Testis (tissue), 3 donors: ENCODE measurements around the gene ACVRL1. TPM values are rescaled to one million over a fixed set of nuclear protein-coding genes. Genes with fewer than 3 reads are reported as not detected.

Experiments
- DNase-seq: peaks from one replicate; pipeline ENCODE4 v3.0.0-alpha.2; 2019
- H3K27ac ChIP-seq, 2 donors: fragments of 200-600 bp; sonication (generic); one replicate each; pipeline ENCODE4 v1.5.1; 2019
- H3K27me3 ChIP-seq: fragments of 200-600 bp; sonication (generic); one replicate; pipeline ENCODE4 v1.5.1; 2019
- H3K36me3 ChIP-seq: fragments of 200-600 bp; sonication (generic); one replicate; pipeline ENCODE4 v1.5.1; 2017; ENCODE audit warnings: low read depth; ENCODE audit errors: missing control alignments
- H3K4me1 ChIP-seq: fragments of 200-600 bp; sonication (generic); one replicate; pipeline ENCODE4 v1.5.1; 2019
- H3K4me3 ChIP-seq, 2 donors: fragments of 200-600 bp; sonication (generic); one replicate each; pipeline ENCODE4 v1.5.1; 2017 to 2019
- H3K9me3 ChIP-seq: fragments of 200-600 bp; sonication (generic); one replicate; pipeline ENCODE4 v1.5.1; 2017
- POLR2A ChIP-seq: fragments of 450-650 bp; IDR thresholded peaks from one replicate; pipeline ENCODE4 v1.6.1; 2017; ENCODE audit warnings: antibody characterized with exemption, mild to moderate bottlenecking, moderate library complexity
- WGBS, 2 donors: methylation state at CpG; one replicate each; pipeline ENCODE4 v1.1.5; 2018; 5-methylcytosine and 5-hydroxymethylcytosine counted together
- intact Hi-C: fragments of 100-400 bp; cut with DNase I; formaldehyde crosslinking; loops from one replicate; pipeline ENCODE4 v1.15.1; 2023; ENCODE audit warnings: low total_unique reads
- polyA plus RNA-seq: library from polyadenylated mRNA; stranded (reverse); fragments of 350-450 nt; fragmentation: Illumina TruSeq; extraction: RNeasy Lipid Tissue Mini Kit (QIAGEN cat#74804); gene quantifications from one replicate; pipeline ENCODE4 v1.2.3, GENCODE V29; 2014; ENCODE audit warnings: low read depth, low replicate concordance; ENCODE audit not compliant: insufficient read depth
- total RNA-seq, 2 donors: library from RNA; depleted of rRNA; stranded (reverse); fragments of >200 nt; gene quantifications; one replicate each; pipeline ENCODE4 v1.2.3, GENCODE V29; 2016
- TF ChIP-seq, protein P1 (sequence below), 3 experiments: fragments of 450-650 bp in 2 of 3; fragments of 200-600 bp in 1 of 3; sonication (generic) in 1 of 3; IDR thresholded peaks; one replicate each; pipeline ENCODE4 v1.5.1; 2016 to 2019; ENCODE audit warnings: antibody characterized with exemption in 3 of 3, mild to moderate bottlenecking in 2 of 3, moderate library complexity in 1 of 3

ACVRL1 gene
- total and polyA plus RNA-seq, 3 donors from 2014 or later: 9.1 to 9.9 (median 9.5) TPM

DNA sequence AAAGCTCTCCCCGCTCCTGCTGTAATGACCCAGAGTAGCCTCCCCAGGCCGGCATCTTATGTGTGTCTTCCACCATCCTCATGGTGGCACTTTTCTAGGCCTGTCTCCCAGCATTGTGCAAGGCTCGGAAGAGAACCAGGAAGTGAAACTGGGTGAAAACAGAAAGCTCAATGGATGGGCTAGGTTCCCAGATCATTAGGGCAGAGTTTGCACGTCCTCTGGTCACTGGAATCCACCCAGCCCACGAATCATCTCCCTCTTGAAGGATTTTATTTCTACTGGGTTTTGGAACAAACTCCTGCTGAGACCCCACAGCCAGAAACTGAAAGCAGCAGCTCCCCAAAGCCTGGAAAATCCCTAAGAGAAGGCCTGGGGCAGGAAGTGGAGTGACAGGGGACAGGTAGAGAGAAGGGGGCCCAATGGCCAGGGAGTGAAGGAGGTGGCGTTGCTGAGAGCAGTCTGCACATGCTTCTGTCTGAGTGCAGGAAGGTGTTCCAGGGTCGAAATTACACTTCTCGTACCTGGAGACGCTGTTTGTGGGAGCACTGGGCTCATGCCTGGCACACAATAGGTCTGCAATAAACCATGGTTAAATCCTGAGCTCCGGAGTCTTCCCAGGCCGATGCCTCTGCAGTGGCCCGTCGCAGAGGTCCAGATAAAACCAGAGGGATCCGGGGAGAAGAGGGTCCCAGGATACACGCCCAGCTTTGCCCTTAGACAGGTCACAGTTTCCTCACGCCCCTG lies 15.6 kb downstream of the ACVRL1 start:
- Histone ChIP-seq H3K36me3 (no peaks in the 10 kb centered on the region), H3K4me1 (peaks cover 14% of the 10 kb centered on the region), H3K27me3 (no peaks in the 10 kb centered on the region), H3K4me3 (no peak overlapping the region), H3K9me3 (no peaks in the 10 kb centered on the region), H3K27ac (peak overlapping the region in 1 of 2 donors; percentile 62)
- peak; percentile 54 for DNase-seq
- intact Hi-C loops: no loop called here
- TF ChIP-seq POLR2A: no peak
- TF ChIP-seq, protein P1, sequence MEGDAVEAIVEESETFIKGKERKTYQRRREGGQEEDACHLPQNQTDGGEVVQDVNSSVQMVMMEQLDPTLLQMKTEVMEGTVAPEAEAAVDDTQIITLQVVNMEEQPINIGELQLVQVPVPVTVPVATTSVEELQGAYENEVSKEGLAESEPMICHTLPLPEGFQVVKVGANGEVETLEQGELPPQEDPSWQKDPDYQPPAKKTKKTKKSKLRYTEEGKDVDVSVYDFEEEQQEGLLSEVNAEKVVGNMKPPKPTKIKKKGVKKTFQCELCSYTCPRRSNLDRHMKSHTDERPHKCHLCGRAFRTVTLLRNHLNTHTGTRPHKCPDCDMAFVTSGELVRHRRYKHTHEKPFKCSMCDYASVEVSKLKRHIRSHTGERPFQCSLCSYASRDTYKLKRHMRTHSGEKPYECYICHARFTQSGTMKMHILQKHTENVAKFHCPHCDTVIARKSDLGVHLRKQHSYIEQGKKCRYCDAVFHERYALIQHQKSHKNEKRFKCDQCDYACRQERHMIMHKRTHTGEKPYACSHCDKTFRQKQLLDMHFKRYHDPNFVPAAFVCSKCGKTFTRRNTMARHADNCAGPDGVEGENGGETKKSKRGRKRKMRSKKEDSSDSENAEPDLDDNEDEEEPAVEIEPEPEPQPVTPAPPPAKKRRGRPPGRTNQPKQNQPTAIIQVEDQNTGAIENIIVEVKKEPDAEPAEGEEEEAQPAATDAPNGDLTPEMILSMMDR (IDR thresholded peaks at IDR 0.05): no peak
- 71 to 72% methylated on average over 8 to 16 of the region's 16 CpGs for WGBS, 2 donors

DNA sequence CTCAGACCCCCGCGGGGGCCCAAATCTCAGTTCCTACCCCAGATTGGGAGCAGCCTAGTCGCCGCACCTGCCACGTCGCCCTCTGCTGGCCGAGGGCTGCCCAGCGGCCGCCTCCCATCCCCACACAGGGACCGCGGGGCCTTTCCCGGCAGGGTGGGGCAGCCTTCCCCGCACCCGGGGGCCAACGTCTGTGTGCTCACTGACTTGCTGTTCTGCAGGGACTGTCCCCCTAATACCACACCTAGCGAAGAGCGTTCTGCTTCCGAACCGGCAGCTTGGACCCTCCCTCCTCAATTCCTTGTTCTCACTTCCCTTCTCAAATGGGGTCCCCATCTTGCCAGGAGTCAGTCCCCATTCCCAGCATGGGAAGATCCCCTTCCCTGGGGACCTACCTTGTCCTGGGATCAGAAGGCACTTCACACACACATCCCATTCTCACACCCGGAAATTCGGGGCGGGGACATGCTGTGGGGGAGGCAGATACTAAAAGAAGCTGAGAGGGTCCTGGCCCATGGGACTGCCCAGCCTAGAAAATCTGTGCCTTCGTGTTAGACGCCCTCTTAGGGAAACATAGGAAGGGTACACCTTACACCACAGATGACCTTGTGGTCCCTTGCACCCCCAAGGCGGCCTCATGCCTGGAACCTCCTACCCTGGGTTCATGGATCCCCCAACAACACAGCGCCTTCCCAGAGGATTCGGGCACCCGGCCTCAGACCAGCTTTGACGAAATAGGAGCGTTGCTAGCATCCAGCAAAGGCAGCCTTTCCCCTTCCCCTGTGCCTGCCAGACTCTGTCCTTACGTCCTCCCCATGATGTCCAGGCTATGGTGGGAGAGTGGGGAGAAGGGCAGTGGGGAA lies 16.4 kb downstream of the ACVRL1 start:
- H3K36me3 ChIP-seq: no peaks in the 10 kb centered on the region
- WGBS, 2 donors: 53 to 56% methylated on average over 24 to 31 of the region's 31 CpGs
- peak; percentile 53 for DNase-seq
- peaks cover 10% of the 10 kb centered on the region for H3K4me1 ChIP-seq
- H3K4me3 ChIP-seq: no peak overlapping the region
- H3K27me3 ChIP-seq: no peaks in the 10 kb centered on the region
- TF ChIP-seq, protein P1 (IDR thresholded peaks at IDR 0.05): peak; percentile 50 to 80 (median 60)
- TF ChIP-seq POLR2A: no peak
- peak overlapping the region in 1 of 2 donors; percentile 62 for H3K27ac ChIP-seq
- no peaks in the 10 kb centered on the region for H3K9me3 ChIP-seq
- intact Hi-C loops: no loop called here

DNA sequence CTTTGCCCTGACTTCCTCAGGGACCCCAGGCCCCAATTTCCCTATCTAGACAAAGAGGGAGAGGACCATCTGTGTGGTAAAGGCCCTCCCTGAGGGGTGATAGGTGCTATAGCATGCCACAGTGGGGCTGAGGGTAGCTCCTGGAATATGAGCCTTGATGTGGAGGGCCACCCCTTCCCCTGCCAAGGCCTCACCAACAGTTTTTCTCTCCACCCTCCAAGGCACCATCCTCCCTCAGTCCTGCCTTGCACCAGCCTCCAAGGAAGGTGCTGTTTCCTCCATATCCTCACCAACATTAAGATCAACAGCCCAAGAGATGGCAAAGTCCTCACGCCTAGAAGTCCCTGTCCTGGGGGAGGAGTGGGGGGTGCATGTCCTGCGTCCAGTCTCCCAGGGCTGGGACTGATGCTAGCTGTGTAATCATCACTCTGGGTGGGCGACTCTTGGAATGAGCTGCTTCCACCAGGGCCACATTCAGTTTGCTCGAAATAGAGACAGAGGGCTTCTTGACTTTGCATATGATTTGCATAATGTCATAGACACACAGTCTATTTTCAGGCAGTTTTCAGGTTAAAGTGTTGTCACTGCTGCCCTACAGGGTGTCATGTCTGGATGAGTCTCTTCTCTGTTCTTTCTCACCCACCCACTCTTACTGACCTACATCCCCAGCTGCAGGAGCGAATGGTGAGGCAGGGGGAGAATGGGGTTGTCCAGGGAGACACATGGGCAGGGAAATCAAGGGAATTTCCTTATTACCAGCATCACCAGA lies 17.4 kb downstream of the ACVRL1 start:
- intact Hi-C loops: no loop called here
- H3K4me1 ChIP-seq: peaks cover 10% of the 10 kb centered on the region
- no peak overlapping the region for H3K27ac ChIP-seq

DNA sequence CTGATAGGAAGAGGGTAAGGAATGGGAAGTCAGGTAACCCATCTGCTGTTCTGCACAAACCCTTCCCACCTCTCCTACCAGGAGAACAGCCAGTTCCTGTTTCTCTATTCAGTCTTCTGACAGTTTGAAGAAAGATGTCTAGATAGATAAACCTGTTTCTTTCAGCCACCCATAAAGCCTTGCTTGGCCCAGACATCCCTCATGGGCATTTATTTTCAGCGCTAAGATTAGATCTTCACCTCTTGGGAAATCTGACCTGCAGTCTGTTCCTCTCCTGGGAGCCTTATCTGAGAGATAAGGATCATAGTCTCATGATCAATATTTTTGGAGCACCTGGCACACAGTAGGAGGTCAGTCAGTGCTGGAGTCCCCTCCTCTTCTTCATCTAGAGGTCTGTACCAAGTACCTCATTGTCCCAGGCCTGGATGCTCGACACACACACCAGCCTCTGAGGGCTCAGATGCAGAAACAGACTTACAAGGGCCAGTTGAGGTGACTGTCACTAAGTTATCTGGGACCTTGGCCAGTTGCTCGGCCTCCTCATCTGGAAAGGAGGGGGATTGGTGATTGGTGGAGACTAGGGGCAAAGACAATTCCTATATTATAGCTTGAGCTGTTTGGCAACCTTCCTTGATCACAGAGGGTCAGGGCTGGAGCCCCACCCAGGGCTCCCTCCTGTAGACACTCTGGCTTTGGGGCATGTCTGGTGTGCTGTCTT lies 18.2 kb downstream of the ACVRL1 start:
- H3K27me3 ChIP-seq: no peaks in the 10 kb centered on the region
- no peak for DNase-seq
- WGBS, 2 donors: 85 to 91% methylated on average over 3 of the region's 3 CpGs
- H3K36me3 ChIP-seq: no peaks in the 10 kb centered on the region
- no peak overlapping the region for H3K4me3 ChIP-seq
- intact Hi-C loops: no loop called here
- H3K4me1 ChIP-seq: peaks cover 10% of the 10 kb centered on the region
- H3K27ac ChIP-seq: no peak overlapping the region
- no peaks in the 10 kb centered on the region for H3K9me3 ChIP-seq
- TF ChIP-seq, protein P1 (IDR thresholded peaks at IDR 0.05): no peak
- no peak for TF ChIP-seq POLR2A

More for the DNA sequence above, 17.4 kb downstream of the ACVRL1 start:
- no peaks in the 10 kb centered on the region for H3K36me3 ChIP-seq
- no peaks in the 10 kb centered on the region for H3K9me3 ChIP-seq
- H3K4me3 ChIP-seq: no peak overlapping the region
- 85 to 91% methylated on average over 5 of the region's 5 CpGs for WGBS, 2 donors
- no peak for TF ChIP-seq POLR2A
- TF ChIP-seq, protein P1 (IDR thresholded peaks at IDR 0.05): no peak
- H3K27me3 ChIP-seq: no peaks in the 10 kb centered on the region
- no peak for DNase-seq
